Activated T-cell treated with anti-CD3 and anti-CD28 coated beads for 48 hours (primary cell): ENCODE results near the gene OAT.

Experiments
- DNase-seq: peaks from one replicate; pipeline ENCODE4 v3.0.0-alpha.2; 2020; ENCODE audit warnings: low read depth

Gene OAT

GRCh38 chr10:124353091-124353815, 65.5 kb downstream of the OAT start:
- no peak for DNase-seq

GRCh38 chr10:124351481-124352220, 67.1 kb downstream of the OAT start:
- DNase-seq = no peak

GRCh38 chr10:124350806-124351205, 67.9 kb downstream of the OAT start:
- no peak for DNase-seq

- DNase-seq = no peak
Observed at GRCh38 chr10:124349996-124350280, 68.8 kb downstream of the OAT start.

GRCh38 chr10:124349231-124349995, 69.3 kb downstream of the OAT start:
- no peak for DNase-seq

- no peak for DNase-seq
Observed at GRCh38 chr10:124348801-124349200, 69.9 kb downstream of the OAT start.

- no peak for DNase-seq
Observed at GRCh38 chr10:124347956-124348355, 70.8 kb downstream of the OAT start.
